ENCODE measurements around the gene C1orf159. TPM values are rescaled to one million over a fixed set of nuclear protein-coding genes. Genes with fewer than 3 reads are reported as not detected.
A peak's percentile ranks its signal among the peaks of the same experiment; 100 is the strongest.

Gene C1orf159
- total and polyA plus RNA-seq, 10 of the 15 experiments (the other 5 are each of a cell fraction or from before 2014, with no cell fraction given), result 0.11 to 23.4 (median 8.0) TPM

GRCh38 chr1:1065265-1065939 is 50.5 kb downstream of the C1orf159 start:
- H3K27me3 ChIP-seq (replicated peaks in 1 of 2; ENCODE audit: control insufficient read depth in 2 of 2, insufficient read depth in 2 of 2, low read length in 1 of 2), result no peaks in the 10 kb centered on the region
- intact Hi-C loops (cut with micrococcal nuclease; ENCODE audit: unreplicated experiment) (loop anchor here (10.0 kb wide), 1 partner anchor 161 kb away; no protein-coding TSS in a partner anchor), in situ Hi-C loops (cut with MboI) (no loop called here)
- H3K4me3 ChIP-seq, result no peak overlapping the region
- no peak for DNase-seq (ENCODE audit: low read depth, low spot score)
- ChIA-PET SMC1A (ENCODE audit: uncharacterized antibody, unreplicated experiment) (interaction anchor here (1.7 kb wide), 1 partner anchor 80 kb away, joined by 4 read pairs; no protein-coding TSS in a partner anchor), POLR2A (interaction anchor here (0.7 kb wide), 1 partner anchor 32 kb away, joined by 3 read pairs; no protein-coding TSS in a partner anchor), CTCF (interaction anchor here (2.3 to 8.7 kb wide), 3 partner anchors 33 to 84 kb away, joined by 12 to 83 read pairs (median 71); partner anchors contain the start of gene PERM1), RAD21 (ENCODE audit: unreplicated experiment) (interaction anchor here (1.3 kb wide), 1 partner anchor 56 kb away, joined by 3 read pairs; no protein-coding TSS in a partner anchor)
- H3K9me3 ChIP-seq (replicated peaks; ENCODE audit: control insufficient read depth, insufficient read depth, low read length), result no peaks in the 10 kb centered on the region
- no peak for ATAC-seq
- no peak overlapping the region for H3K27ac ChIP-seq (ENCODE audit: control insufficient read depth, insufficient read depth)
- H3K4me1 ChIP-seq (ENCODE audit: control insufficient read depth, insufficient read depth, low read length), result peaks cover 25% of the 10 kb centered on the region
- H3K4me2 ChIP-seq (ENCODE audit: control insufficient read depth, insufficient read depth), result no peak overlapping the region
- no peaks in the 10 kb centered on the region for H3K79me2 ChIP-seq (ENCODE audit: control insufficient read depth, insufficient read depth, low read length)
- 30% methylated on average over 19 of the region's 20 CpGs for WGBS (ENCODE audit: insufficient coverage, insufficient replicate concordance, low lambda C conversion rate, missing lambda C conversion rate)
- H4K20me1 ChIP-seq (ENCODE audit: control insufficient read depth, insufficient read depth), result no peaks in the 10 kb centered on the region
- H3K9ac ChIP-seq (ENCODE audit: control insufficient read depth, insufficient read depth, low read length), result no peak overlapping the region
- H2AFZ ChIP-seq (ENCODE audit: control insufficient read depth, low read depth, low read length), result no peak overlapping the region
- no peaks in the 10 kb centered on the region for H3K36me3 ChIP-seq (ENCODE audit: control insufficient read depth in 2 of 2, insufficient read depth in 2 of 2, low read length in 1 of 2)
- peak; percentile 35 for FAIRE-seq
- BruUV-seq (replicated peaks), result no TSS peak
- TF ChIP-seq NFYA (IDR thresholded peaks at IDR 0.05; ENCODE audit: borderline replicate concordance, low read depth, low read length), result no peak
- TF ChIP-seq JUNB (IDR thresholded peaks at IDR 0.05), result no peak
- no peak for TF ChIP-seq RFX5 (IDR thresholded peaks at IDR 0.05; ENCODE audit: low read depth, low read length)
- peak; percentile 83 for TF ChIP-seq PKNOX1 (IDR thresholded peaks at IDR 0.05)
- TF ChIP-seq REST (IDR thresholded peaks at IDR 0.05; ENCODE audit: low read depth, low read length), result no peak
- TF ChIP-seq BHLHE40 (IDR thresholded peaks at IDR 0.05; ENCODE audit: borderline replicate concordance in 1 of 2, low read depth in 2 of 2, low read length in 1 of 2), result peak in 1 of 2 experiments; percentile 61; a peak in 2 of 4 replicates
- TF ChIP-seq SIN3A (IDR thresholded peaks at IDR 0.05; ENCODE audit: low read depth, low read length), result no peak
- TF ChIP-seq PAX8 (IDR thresholded peaks at IDR 0.05), result no peak
- no peak for TF ChIP-seq NBN (IDR thresholded peaks at IDR 0.05)
- no peak for TF ChIP-seq EZH2 (IDR thresholded peaks at IDR 0.05; ENCODE audit: borderline replicate concordance, control insufficient read depth, low read depth, low read length)
- no peak for TF ChIP-seq CTCF (IDR thresholded peaks at IDR 0.05 in 2 of 3, conservative IDR thresholded peaks at IDR 0.05 in 1 of 3; ENCODE audit: control insufficient read depth in 2 of 3, extremely low read depth in 1 of 3, insufficient read depth in 1 of 3, low read depth in 3 of 3, low read length in 3 of 3)
- TF ChIP-seq ESRRA (IDR thresholded peaks at IDR 0.05; ENCODE audit: low read length), result no peak
- TF ChIP-seq, protein P1, sequence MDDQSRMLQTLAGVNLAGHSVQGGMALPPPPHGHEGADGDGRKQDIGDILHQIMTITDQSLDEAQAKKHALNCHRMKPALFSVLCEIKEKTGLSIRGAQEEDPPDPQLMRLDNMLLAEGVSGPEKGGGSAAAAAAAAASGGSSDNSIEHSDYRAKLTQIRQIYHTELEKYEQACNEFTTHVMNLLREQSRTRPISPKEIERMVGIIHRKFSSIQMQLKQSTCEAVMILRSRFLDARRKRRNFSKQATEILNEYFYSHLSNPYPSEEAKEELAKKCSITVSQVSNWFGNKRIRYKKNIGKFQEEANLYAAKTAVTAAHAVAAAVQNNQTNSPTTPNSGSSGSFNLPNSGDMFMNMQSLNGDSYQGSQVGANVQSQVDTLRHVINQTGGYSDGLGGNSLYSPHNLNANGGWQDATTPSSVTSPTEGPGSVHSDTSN (IDR thresholded peaks at IDR 0.05; ENCODE audit: insufficient replicate concordance, low read depth, low read length), result peak; percentile 56
- no peak for TF ChIP-seq NR2C2 (IDR thresholded peaks at IDR 0.05; ENCODE audit: borderline replicate concordance, control insufficient read depth, insufficient read length, low read depth)
- no peak for TF ChIP-seq SMAD1 (IDR thresholded peaks at IDR 0.05; ENCODE audit: low read depth, partially characterized antibody)

Measured in GM12878 (cell line).